Epidermal melanocyte (primary cell): ENCODE results near the gene DNAH3.
"Not testable (repeated sequence)": the region's sequence is repeated elsewhere in the genome, so short reads cannot be mapped to it uniquely, and the experiment has no call there.

Experiments used
- DNase-seq: peaks from one replicate; pipeline ENCODE4 v3.0.0; 2011; ENCODE audit warnings: low spot score; ENCODE audit not compliant: insufficient read length

DNAH3 gene

GRCh38 chr16:21009815-21010214 is 140.8 kb downstream of the DNAH3 start:
- no peak for DNase-seq

GRCh38 chr16:21005008-21005407 is 145.6 kb downstream of the DNAH3 start:
- DNase-seq = no peak

DNA sequence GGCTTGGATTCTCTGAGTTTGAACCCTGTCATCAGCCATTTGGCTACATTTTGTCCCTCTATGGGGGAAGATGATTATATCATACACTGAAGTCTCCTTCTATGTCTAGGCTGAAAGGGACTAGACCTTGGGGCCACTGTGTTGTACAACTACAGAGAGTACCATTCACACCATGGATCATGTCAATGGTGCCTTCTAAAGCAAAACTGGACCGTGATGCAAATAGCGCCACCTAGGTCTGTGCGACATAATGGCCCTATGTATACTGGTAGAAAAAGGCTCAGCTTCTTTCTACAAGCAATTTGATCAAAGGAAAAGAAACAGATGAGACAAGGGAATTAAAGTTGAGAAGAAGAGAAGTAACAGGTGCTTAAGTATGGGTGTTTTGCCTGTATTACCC is 149.4 kb downstream of the DNAH3 start:
- no peak for DNase-seq

GRCh38 chr16:20997147-20997546 is 153.5 kb downstream of the DNAH3 start:
- no peak for DNase-seq

GRCh38 chr16:20995711-20996110 is 154.9 kb downstream of the DNAH3 start:
- no peak for DNase-seq

- not testable (repeated sequence) for DNase-seq
Observed at GRCh38 chr16:20989496-20990070, 161.1 kb downstream of the DNAH3 start.

DNA sequence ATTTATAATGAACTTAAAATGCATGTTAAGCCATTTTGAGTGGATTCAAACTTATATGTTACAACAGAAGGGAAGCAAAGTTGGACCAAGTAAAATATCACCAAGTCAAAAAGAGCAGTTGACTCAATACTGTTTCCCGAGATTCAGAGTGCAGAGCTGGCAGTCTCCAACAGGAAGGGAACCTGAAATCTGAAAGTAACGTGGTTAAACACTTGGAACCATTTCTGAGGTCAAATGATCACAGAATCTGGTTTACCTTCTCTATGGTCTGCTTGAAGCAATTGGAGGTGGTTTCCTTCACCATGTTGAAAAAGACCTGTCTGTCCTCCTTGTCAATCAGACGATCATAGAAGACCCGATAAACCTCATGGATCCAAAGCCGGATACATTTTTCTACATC is 163.6 kb downstream of the DNAH3 start:
- no peak for DNase-seq

GRCh38 chr16:20984019-20984418 is 166.6 kb downstream of the DNAH3 start:
- DNase-seq = no peak

GRCh38 chr16:20976576-20976975 is 174.1 kb downstream of the DNAH3 start:
- no peak for DNase-seq

GRCh38 chr16:20973201-20973600 is 177.4 kb downstream of the DNAH3 start:
- not testable (repeated sequence) for DNase-seq

DNA sequence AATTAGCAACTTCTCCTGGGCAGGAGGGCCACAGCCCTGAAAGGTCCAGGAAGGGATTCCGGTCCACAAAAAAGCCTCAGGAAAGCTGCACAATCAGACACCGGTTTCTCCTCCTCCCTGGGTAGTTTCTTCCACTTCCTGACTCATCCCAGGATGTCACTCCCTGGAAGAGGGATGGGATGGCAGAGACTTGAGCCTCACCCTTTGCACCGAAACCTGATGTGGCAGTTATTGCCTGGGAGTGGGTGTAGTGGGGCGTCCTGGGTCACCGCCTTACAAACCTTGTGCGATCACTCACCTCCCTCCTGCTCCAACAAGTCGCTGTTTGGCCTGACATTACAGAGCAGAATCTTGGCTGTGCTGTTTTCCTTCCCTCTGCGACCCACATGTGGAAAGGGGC is 179.2 kb downstream of the DNAH3 start:
- DNase-seq = no peak

DNA sequence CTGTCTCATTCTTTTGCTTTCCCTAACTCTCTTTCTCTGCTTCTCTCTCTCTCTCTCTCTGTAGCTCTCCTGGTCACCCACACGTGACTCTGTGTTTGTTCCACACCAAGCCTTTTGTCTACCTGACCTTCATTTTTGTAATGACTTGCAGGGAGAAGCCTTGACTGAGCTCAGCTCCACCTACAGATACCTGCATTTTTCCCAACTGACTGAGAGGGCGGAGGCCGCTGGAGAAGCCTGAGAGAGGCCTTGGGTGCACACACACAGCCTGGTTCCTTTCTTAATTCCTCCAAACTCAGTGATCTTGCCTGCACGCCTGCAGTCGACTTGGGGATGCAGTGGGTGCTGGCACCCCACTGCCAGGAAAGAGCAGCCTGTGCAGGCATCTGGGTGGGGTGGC is 181.3 kb downstream of the DNAH3 start:
- no peak for DNase-seq

DNA sequence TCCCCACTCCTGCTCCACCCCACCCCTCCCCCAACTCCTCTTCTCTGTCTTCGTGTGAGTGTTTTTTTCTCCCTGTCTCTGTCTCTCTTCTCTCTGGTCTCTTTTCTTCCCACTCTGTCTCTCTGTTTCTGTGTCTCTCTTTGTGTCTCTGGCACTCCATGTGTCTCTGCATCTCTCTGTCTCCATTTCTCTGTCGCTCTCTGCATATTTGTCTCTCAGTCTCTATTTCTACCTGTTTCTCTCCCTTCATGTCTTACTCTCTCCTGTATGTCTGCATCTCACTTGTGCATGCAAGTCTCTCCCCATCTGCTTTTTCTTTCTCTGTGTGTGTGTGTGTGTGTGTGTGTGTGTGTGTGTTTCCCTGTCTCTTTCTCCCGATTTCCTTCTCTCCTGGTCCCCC is 181.9 kb downstream of the DNAH3 start:
- no peak for DNase-seq

GRCh38 chr16:20960899-20961298 is 189.7 kb downstream of the DNAH3 start:
- no peak for DNase-seq

DNA sequence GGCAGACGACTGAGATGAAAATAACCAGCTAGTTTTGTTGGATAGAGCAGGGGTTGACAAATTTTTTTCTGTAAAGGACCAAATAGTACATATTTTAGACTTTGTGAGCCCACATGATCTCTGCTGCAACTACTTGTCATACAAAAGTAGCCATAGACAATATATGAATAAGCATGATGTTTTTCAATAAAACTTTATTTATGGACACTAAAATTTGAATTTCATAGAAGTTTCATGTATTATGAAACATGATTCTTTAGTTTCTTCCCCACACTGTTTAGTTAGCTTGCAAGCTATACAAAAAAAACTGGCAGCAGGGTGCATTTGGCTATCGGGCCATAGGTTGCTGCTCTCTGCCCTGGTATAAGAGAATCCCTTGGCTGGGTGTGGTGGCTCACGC is 193.5 kb downstream of the DNAH3 start:
- DNase-seq = no peak

DNA sequence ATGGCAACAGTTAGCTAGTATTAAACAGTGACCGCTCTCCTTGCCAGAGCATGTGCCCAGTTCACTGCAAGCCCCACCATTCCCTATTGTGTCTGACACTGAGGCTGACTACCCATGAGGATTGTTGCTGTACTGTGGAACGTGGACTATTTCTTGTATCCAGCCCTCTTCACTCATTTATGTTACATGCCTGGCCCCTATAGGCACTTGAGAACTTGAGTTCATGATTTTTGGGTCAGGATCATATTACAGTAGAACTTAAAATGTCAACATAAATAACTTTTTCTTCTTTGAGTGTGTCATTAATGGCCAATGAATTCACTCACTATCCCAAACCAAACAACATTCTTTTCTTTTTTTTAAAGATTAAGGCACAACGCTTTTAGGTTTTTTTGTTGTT is 194.3 kb downstream of the DNAH3 start:
- no peak for DNase-seq

DNA sequence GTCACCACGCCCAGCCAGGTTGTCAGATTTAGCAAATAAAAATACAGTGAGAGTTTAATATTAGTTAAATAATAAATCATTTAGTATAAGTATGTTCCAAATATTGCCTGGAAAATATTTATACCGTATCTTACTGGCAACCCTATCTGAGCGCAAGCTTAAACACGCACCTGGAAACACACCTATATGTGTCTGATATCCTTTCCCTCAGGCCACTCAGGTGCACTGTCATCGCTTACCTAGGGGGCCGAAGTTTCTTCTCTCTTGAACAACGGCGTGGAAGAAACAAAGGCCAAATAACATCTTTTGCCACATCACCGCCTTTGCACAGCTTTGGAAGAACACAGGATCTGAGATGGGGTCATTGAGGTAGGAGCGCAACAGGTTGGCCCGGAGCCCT is 196.1 kb downstream of the DNAH3 start:
- no peak for DNase-seq

GRCh38 chr16:20952139-20952920 is 198.3 kb downstream of the DNAH3 start:
- DNase-seq = no peak

GRCh38 chr16:20950294-20950693 is 200.4 kb downstream of the DNAH3 start:
- DNase-seq = no peak

GRCh38 chr16:20949660-20950059 is 201.0 kb downstream of the DNAH3 start:
- DNase-seq = no peak

GRCh38 chr16:20948444-20948843 is 202.2 kb downstream of the DNAH3 start:
- no peak for DNase-seq

DNA sequence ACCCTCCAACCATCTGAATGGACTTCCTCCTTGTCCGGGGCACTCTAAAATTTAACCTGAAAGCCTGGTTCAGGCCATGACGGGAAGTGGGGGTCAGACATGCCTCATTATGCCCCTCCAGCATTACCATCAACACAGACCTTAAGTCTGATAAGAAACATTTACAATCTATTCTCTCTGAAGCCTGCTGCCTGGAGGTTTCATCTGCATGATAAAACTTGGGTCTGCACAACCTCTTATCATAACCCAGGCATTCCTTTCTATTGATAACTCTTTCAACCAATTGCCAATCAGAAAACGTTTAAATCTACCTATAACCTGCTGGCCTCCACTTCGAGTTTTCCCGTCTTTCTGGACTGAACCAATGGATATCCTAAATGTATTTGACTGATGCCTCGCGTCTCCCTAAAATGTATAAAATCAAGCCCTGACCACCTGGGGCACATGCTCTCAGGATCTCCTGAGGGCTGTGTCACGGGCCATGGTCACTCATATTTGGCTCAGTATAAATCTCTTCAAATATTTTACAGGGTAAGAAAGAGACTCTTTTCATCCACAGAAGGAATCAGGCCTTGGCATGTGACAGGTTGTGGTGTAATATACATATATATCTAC is 204.5 kb downstream of the DNAH3 start:
- DNase-seq = no peak

DNA sequence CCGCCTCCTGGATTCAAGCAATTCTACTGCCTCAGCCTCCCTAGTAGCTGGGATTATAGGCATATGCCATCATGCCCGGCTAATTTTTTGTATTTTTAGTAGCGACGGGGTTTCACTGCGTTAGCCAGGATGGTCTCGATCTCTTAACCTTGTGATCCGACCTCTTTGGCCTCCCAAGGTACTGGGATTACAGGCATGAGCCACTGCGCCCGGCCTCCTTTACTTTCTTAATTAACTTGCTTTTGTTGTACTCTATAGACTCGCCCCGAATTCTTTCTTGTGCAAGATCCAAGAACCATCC is 205.1 kb downstream of the DNAH3 start:
- DNase-seq = not testable (repeated sequence)
